Hematopoietic multipotent progenitor cell treated with erythropoietin and hydrocortisone succinate and interleukin-3 and kit ligand, for 6 days (in vitro differentiated cells): ENCODE data around the gene RASAL3.
"Not testable (repeated sequence)": the region's sequence is repeated elsewhere in the genome, so short reads cannot be mapped to it uniquely, and the experiment has no call there.

Source experiments
- DNase-seq: peaks from one replicate; pipeline ENCODE4 v3.0.0-alpha.2; 2015

RASAL3 gene

GRCh38 chr19:15418231-15418578 is 46.1 kb downstream of the RASAL3 start:
- DNase-seq: peak; percentile 40

DNA sequence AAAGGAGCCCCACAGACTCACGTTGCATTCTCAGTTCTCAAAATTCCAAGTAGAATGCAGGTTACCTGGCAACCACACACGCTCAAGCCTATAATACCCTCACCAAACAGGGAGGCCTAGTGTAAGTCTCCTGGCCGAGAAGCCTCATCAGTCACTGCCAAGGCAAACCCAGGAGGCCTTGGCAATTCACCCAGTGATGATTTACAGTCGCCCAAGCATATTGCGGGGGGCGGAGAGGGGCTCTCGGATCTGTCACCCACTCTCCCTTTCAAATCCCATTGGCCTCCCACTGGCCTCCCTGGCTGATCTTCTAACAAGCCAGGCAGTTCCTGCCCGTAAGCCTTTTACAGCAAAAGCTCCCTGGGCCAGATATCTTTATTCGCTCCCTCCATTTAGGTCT is 46.6 kb downstream of the RASAL3 start:
- peak; percentile 33 for DNase-seq

DNA sequence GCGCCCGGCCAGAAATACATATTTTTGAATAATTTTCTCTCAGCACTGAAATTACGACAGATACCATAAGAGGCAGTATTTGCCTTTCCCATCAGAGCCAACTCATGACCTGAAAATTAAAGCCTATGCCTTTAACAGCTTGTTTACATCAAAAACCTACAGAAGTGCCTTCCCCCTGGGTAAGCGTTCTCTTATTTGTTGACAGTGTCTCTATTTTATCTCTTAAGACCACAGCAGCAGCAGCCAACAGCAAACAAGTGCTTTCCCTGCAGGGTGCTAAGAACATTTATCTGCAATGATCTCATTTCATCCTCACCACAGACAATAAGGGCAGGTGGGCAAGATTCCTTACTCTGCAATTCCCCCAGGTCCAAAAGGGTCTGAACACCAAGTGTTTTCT is 51.5 kb downstream of the RASAL3 start:
- peak; percentile 25 for DNase-seq

- DNase-seq: not testable (repeated sequence)
Measured at GRCh38 chr19:15411351-15411750, 53.0 kb downstream of the RASAL3 start.

DNA sequence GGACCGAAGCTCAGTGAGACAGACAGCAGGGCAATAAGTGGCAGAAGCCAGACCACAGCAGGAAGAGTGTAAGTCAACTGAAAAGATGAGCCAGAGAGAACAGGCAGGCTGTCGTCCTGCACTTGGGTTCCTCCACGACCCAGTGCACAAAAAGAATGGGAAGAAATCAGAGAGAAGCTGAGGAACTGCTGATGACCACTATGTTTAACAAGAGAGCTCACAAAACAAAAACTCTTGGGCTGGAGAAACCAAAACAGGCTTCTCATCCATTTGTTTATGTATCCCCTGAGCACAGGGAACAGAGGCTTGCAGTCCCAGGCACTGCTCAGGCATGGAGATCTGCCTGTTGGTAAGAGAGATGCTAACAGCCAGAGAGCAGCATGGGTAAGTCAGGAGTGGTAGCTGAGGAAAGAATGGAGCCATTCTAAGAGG is 59.5 kb downstream of the RASAL3 start:
- DNase-seq: no peak

DNA sequence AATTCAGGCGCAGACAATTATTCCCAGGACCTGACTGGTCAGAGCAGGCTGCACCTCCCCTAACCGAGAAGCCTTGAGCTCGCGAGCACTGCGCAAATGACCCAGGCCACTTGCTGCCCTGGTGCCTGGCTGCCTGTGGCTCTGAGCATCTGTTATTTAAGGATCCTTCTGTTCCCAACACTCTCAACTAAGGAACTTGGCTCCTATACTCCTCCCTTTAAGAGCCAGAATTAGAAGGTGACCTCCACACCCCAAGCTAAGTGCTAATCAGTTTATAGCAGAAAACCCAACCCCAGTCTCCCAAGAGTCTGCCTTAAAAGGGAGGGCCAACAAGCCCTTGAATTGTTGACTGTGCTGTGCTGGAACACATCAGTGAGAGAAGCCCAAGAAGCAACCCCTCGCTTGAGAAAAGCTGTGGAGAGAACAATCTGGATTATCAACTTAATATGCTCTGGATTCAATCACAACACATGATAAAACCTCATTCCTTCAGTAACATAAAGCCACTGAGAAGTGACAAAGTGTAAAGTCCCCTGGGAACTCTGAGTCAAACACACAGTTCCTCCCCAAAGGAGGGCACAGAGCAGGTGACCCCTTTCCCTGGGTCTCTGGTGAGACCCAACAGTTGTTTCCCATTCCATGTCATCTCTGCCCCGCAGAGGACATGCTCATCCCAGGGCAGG is 60.1 kb downstream of the RASAL3 start:
- DNase-seq: peak; percentile 81

- no peak for DNase-seq
Measured at GRCh38 chr19:15403151-15403531, 61.2 kb downstream of the RASAL3 start.

GRCh38 chr19:15402411-15403150 is 61.8 kb downstream of the RASAL3 start:
- peak; percentile 92 for DNase-seq
